ENCODE measurements around the gene TFPI. TPM values are rescaled to one million over a fixed set of nuclear protein-coding genes. Genes with fewer than 3 reads are reported as not detected.

TFPI gene
- total RNA-seq, 1 donor from 2014 or later: 325 TPM

DNA sequence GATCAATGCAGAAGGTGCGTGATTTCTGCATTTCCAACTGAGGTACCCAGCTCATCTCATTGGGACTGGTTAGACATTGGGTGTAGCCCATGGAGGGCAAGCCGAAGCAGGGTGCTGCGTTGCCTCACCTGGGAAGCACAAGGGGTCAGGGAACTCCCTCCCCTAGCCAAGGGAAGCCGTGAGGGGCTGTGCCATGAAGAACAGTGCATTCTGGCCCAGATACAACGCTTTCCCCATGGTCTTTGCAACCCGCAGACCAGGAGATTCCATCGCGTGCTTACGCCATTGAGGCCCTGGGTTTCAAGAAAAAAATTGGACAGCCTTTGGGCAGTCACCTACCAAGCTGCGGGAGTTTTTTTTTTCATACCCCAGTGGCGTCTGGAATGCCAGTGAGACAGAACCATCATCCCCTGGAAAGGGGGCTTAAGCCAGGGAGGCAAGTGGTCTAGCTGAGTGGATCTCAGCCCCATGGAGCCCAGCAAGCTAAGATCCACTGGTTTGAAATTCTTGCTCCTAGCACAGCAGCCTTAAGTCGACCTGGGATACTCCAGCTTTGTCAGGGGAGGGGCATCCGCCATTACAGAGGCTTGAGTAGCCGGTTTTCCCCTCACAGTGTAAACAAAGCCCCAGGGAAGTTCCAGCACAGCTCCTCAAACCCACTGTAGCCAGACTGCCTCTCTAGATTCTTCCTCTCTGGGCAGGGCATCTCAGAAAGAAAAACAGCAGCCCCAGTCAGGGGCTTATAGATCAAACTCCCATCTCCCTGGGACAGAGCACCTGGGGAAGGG is 21.7 kb downstream of the TFPI start:
- peak overlapping the region; percentile 63 for H3K27ac Mint-ChIP-seq (ENCODE audit: unreplicated experiment)
- peaks cover 63% of the 10 kb centered on the region for H3K36me3 Mint-ChIP-seq (ENCODE audit: unreplicated experiment)
- DNase-seq (ENCODE audit: extremely low spot score, unreplicated experiment): no peak
- TF ChIP-seq, protein P1, sequence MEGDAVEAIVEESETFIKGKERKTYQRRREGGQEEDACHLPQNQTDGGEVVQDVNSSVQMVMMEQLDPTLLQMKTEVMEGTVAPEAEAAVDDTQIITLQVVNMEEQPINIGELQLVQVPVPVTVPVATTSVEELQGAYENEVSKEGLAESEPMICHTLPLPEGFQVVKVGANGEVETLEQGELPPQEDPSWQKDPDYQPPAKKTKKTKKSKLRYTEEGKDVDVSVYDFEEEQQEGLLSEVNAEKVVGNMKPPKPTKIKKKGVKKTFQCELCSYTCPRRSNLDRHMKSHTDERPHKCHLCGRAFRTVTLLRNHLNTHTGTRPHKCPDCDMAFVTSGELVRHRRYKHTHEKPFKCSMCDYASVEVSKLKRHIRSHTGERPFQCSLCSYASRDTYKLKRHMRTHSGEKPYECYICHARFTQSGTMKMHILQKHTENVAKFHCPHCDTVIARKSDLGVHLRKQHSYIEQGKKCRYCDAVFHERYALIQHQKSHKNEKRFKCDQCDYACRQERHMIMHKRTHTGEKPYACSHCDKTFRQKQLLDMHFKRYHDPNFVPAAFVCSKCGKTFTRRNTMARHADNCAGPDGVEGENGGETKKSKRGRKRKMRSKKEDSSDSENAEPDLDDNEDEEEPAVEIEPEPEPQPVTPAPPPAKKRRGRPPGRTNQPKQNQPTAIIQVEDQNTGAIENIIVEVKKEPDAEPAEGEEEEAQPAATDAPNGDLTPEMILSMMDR (IDR thresholded peaks at IDR 0.05): no peak
- H3K4me3 Mint-ChIP-seq (ENCODE audit: unreplicated experiment): no peak overlapping the region
- H3K27me3 Mint-ChIP-seq (ENCODE audit: unreplicated experiment): no peaks in the 10 kb centered on the region
- peaks cover 24% of the 10 kb centered on the region for H3K9me3 Mint-ChIP-seq (ENCODE audit: unreplicated experiment)
- peaks cover 57% of the 10 kb centered on the region for H3K4me1 Mint-ChIP-seq (ENCODE audit: unreplicated experiment)

DNA sequence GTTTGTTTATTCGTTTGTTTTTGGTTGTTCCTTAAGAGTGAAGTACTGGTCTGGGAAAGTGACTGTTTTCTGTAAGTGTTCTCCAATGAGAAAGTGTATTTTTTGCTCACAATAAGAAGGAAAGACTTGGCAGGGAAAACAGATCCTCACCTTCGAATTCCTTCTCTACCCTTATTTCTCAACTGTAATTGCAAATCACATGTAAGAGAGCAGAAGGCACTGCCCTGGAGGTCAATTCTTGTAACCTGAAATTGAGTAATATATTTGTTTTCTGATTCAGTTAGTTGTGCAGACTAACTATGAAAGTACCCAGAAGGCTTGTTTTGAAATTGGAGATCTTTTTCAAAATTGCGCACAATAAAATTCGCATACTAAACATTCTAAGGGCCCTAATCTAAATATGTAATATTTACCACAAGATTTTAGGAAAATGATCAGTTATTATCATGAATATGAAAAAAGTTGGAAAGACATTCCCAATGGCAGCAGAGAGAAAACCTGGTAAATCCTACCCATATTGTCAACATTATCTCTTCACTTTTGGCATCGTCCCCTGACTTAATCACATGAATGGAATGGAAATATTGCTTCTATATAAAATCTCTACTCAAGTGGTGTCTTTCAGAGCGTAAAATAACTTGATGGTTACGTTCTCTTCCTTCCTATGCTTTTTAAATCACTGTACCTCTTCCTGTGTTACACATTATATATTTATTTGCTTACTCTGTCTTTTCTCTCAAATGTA is 24.1 kb downstream of the TFPI start:
- H3K4me3 Mint-ChIP-seq (ENCODE audit: unreplicated experiment): no peak overlapping the region
- H3K36me3 Mint-ChIP-seq (ENCODE audit: unreplicated experiment): peaks cover 52% of the 10 kb centered on the region
- TF ChIP-seq, protein P1 (IDR thresholded peaks at IDR 0.05): no peak
- no peak for DNase-seq (ENCODE audit: extremely low spot score, unreplicated experiment)
- H3K4me1 Mint-ChIP-seq (ENCODE audit: unreplicated experiment): peaks cover 69% of the 10 kb centered on the region
- peak overlapping the region; percentile 66 for H3K27ac Mint-ChIP-seq (ENCODE audit: unreplicated experiment)
- no peaks in the 10 kb centered on the region for H3K27me3 Mint-ChIP-seq (ENCODE audit: unreplicated experiment)
- H3K9me3 Mint-ChIP-seq (ENCODE audit: unreplicated experiment): peaks cover 22% of the 10 kb centered on the region

DNA sequence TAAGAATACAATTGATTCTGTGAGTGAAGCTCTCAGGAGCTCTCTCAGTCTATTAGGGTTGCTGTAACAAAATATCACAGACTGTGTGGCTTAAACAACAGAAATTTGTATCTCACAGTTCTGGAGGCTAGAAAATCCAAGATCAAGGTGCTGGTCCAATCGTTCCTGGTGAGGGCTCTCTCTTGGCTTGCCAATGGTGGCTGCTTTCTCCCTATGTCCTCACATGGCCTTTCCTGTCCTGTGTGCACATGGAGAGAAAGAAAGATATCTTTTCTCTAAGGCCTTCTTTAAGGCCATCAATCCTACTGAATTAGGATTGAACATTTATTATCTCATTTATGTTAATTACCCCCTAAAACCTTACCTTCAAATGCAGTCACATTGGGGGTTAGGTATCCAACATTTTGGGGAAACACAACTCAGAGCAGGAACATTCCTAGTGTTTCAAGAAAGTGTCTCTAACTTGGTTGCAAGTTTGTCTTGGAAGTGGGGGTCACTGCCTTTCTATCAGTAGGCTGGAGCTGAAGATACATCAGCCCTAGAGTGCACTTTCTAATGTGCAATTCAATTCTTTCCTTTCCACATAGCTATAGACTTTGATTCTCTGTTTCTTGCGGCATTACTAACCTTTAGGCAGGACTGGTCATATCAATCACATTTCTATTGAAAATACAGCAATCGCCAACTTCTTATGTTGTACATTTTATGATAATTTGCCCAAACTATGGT is 24.8 kb downstream of the TFPI start:
- Mint-ChIP-seq H3K27ac (ENCODE audit: unreplicated experiment) (peak overlapping the region; percentile 66), H3K36me3 (ENCODE audit: unreplicated experiment) (peaks cover 49% of the 10 kb centered on the region), H3K9me3 (ENCODE audit: unreplicated experiment) (peaks cover 15% of the 10 kb centered on the region), H3K4me3 (ENCODE audit: unreplicated experiment) (no peak overlapping the region), H3K27me3 (ENCODE audit: unreplicated experiment) (no peaks in the 10 kb centered on the region), H3K4me1 (ENCODE audit: unreplicated experiment) (peaks cover 73% of the 10 kb centered on the region)
- TF ChIP-seq, protein P1 (IDR thresholded peaks at IDR 0.05): no peak
- no peak for DNase-seq (ENCODE audit: extremely low spot score, unreplicated experiment)

DNA sequence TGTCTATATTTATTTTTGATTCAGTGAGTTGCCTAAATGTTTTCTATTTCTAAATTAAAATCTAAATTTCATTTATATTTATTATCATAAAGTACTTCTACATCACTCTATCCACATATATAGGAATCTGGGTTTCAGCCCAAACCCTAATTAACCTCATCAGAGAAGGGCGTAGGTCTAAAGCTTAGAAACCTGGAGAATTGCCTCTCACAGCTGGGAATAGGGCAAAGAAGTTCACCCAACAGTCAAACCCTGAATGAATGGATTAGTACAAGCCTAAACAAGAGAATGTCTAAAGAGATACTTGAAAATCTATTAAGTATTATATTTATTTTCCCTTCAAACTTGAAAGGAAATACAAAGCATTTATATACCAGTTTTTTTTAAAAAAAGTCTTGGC is 26.2 kb downstream of the TFPI start:
- Mint-ChIP-seq H3K4me1 (ENCODE audit: unreplicated experiment) (peaks cover 74% of the 10 kb centered on the region), H3K4me3 (ENCODE audit: unreplicated experiment) (no peak overlapping the region), H3K9me3 (ENCODE audit: unreplicated experiment) (peaks cover 7% of the 10 kb centered on the region), H3K27ac (ENCODE audit: unreplicated experiment) (peak overlapping the region; percentile 62), H3K36me3 (ENCODE audit: unreplicated experiment) (peaks cover 43% of the 10 kb centered on the region), H3K27me3 (ENCODE audit: unreplicated experiment) (no peaks in the 10 kb centered on the region)
- no peak for DNase-seq (ENCODE audit: extremely low spot score, unreplicated experiment)
- TF ChIP-seq, protein P1 (IDR thresholded peaks at IDR 0.05): no peak

All from osteocyte (in vitro differentiated cells).